Immature natural killer cell (primary cell): ENCODE data around the gene C11orf21. TPM values are rescaled to one million over a fixed set of nuclear protein-coding genes. Genes with fewer than 3 reads are reported as not detected.

Source experiments
- DNase-seq, 3 donors: peaks; one replicate each; pipeline ENCODE4 v3.0.0; 2022; ENCODE audit warnings: mixed read lengths in 1 of 3
- H3K27ac Mint-ChIP-seq, 6 donors: one replicate each; pipeline ENCODE4 v1.8.0; 2020; ENCODE audit warnings: mixed read lengths in 6 of 6, mild to moderate bottlenecking in 5 of 6, inconsistent platforms in 4 of 6, moderate library complexity in 3 of 6
- H3K27me3 Mint-ChIP-seq, 3 donors: one replicate each; pipeline ENCODE4 v1.8.0; 2020 to 2021; ENCODE audit warnings: low read depth in 3 of 3, mild to moderate bottlenecking in 3 of 3, mixed read lengths in 3 of 3, moderate library complexity in 3 of 3, inconsistent platforms in 1 of 3
- H3K36me3 Mint-ChIP-seq, 3 donors: one replicate each; pipeline ENCODE4 v1.8.0; 2020; ENCODE audit warnings: mixed read lengths in 3 of 3, inconsistent platforms in 2 of 3, mild to moderate bottlenecking in 2 of 3
- H3K4me1 Mint-ChIP-seq, 2 donors: one replicate each; pipeline ENCODE4 v1.8.0; 2020; ENCODE audit warnings: inconsistent platforms in 2 of 2, mild to moderate bottlenecking in 2 of 2, mixed read lengths in 2 of 2, moderate library complexity in 1 of 2
- H3K4me3 Mint-ChIP-seq, 5 donors: one replicate each; pipeline ENCODE4 v1.8.0; 2020; ENCODE audit warnings: mild to moderate bottlenecking in 5 of 5, mixed read lengths in 5 of 5, inconsistent platforms in 3 of 5, moderate library complexity in 3 of 5
- H3K9me3 Mint-ChIP-seq, 6 donors: one replicate each; pipeline ENCODE4 v1.8.0; 2020; ENCODE audit warnings: mild to moderate bottlenecking in 6 of 6, mixed read lengths in 6 of 6, inconsistent platforms in 4 of 6, moderate library complexity in 3 of 6
- polyA plus RNA-seq, 3 donors: library from polyadenylated mRNA; unstranded; fragments of 300-500 nt; fragmentation: Illumina TruSeq; gene quantifications; one replicate each; pipeline ENCODE4 v1.2.3, GENCODE V29; 2021

C11orf21 gene
- polyA plus RNA-seq, 3 donors from 2014 or later = 36.3 to 57.5 (median 36.6) TPM

DNA sequence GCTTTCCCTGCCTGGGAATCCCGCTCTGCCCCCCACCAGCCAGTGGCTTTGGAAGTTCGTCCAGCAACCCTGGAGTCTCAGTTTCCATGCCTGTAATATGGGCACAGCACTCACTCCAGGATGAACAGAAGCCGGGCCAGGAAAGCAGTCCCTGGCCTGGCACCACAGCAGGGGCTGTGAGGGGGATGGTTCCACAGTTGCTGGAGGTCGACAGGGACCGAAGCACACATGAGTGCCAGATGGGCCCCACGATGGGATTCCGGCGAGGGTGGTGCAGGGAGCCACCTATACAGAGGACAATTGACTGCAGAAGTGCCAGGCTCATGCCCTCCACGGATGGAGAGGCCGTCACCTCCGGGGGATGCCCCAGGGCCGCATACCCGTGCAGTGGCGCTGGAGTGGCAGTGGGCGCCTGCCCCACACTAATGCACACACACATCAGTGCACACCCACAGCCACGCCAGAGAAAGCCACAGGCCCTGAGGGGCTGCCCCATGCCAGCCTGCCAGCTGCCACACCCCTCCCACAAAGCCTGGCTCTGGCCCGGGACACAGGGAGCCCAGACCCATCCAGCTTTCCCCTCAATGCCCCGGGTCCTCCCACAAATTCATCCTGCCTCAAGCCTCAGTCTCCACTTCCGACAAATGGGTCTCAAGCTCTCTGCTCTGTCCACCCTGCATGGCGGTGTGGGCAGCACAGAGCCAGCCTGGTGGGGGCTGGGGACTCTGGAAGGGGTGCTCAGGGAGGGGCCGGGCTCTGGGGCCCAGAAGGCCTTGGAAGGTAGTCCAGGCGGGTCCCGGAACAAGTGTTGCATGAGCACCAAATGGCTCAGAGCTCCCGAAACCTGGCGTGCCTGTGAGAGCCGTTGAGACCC, 41.0 kb downstream of the C11orf21 start:
- no peak for DNase-seq
- H3K4me1 Mint-ChIP-seq = peaks cover 6 to 15% of the 10 kb centered on the region in 2 donors
- no peak overlapping the region for H3K4me3 Mint-ChIP-seq
- no peaks in the 10 kb centered on the region for H3K36me3 Mint-ChIP-seq
- H3K27ac Mint-ChIP-seq = no peak overlapping the region
- H3K27me3 Mint-ChIP-seq = peaks cover 0 to 9% (median 0%) of the 10 kb centered on the region in 3 donors
- H3K9me3 Mint-ChIP-seq = no peaks in the 10 kb centered on the region

DNA sequence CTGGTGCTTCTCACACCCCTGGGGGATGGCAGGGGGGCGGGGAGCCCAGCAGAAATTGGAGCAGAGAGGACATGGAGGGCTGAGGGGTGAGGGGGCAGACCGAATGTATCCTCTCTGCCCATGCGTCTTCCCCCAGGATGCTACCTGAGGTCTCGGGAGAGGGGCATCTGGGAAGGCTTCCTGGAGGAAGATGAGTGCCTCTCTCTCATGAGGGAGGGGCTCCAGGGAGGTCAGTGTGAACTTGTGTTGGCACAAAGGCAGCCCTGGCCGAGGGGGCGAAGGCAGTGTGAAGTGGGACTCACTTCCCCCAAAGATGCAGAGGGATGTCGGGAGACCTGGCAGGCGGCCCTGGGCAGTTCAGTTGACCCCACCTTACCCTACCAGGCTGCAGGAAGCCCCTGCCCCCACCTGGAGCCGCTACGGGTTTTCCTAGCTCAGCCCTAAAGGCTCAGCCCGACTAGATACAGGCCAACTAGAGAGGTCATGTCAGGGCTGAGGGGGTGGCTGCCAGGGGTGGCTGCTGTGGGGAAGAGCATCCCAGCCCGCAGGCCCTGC, 41.7 kb downstream of the C11orf21 start:
- no peak overlapping the region for H3K27ac Mint-ChIP-seq
- peaks cover 0 to 8% of the 10 kb centered on the region in 2 donors for H3K4me1 Mint-ChIP-seq
- H3K9me3 Mint-ChIP-seq = no peaks in the 10 kb centered on the region
- peaks cover 0 to under 1% (median 0%) of the 10 kb centered on the region in 3 donors for H3K36me3 Mint-ChIP-seq
- peaks cover 0 to 7% (median 0%) of the 10 kb centered on the region in 3 donors for H3K27me3 Mint-ChIP-seq
- DNase-seq = no peak
- H3K4me3 Mint-ChIP-seq = no peak overlapping the region

DNA sequence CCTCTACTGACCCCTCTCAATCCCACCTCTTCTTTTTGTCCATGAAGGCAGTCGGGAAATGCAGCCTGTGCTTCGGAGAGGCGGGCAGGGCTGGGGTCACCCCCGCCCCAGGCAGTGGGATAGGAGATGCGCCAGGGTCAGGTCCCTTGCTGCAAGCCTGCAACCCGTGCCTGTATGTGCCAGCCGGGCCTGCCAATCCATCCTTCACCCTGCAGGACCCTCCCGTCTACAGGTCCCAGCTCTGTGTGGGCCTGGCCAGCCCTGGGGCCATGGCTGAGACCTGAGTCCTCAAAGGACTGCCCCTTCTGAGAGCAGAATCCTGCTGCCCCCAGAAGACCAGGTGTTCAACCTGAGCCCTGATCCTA, 42.3 kb downstream of the C11orf21 start:
- H3K36me3 Mint-ChIP-seq = peaks cover 0 to 3% (median 0%) of the 10 kb centered on the region in 3 donors
- H3K4me1 Mint-ChIP-seq = peaks cover 0 to 2% of the 10 kb centered on the region in 2 donors
- peaks cover 0 to 7% (median 0%) of the 10 kb centered on the region in 3 donors for H3K27me3 Mint-ChIP-seq
- no peak for DNase-seq
- H3K4me3 Mint-ChIP-seq = no peak overlapping the region
- H3K9me3 Mint-ChIP-seq = no peaks in the 10 kb centered on the region
- H3K27ac Mint-ChIP-seq = no peak overlapping the region

DNA sequence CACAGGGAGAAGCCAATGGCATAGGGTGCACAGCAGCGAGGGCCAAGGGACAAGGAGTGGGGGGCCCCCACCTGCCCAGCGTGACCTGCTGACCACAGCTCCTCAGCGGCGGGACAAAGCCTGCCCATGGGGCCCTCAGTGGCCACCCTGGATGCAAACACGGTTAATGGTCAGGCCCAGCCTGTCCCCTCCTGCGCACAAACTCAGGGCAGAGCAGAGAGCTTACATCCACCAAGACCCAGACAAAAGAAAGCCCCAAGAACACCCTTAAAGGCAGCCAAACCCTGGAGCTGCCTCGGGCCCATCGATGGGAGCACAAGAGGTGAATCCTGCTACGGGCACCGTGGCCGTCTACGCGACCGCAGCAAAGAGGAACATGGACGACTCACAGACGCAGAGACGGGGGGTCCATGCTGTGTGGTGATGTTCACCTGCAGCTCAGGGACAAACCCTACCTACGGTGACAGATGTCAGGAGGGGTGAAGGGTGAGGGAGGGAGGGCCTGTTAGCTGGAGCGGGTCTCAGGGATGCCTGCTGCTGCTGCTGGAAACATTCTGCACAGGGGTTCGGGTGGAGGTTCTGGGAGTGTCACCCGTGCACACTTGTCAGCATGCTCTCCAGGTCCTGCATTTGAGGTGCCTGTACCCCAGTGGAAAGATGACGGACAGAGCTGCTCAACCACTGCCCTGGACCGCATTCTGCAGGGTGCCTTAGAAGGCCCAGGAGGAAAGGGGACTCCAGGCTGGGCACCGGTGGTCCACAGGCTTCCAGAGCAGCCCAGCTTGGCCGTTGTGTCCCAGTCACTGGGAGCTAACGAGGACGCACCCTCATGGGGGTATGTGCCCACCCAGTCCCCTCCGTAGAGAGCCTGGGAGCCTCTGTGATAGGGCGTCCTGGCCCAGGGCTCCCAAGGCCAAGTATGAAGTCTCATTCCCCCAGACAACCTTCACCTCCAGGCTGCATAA, 42.9 kb downstream of the C11orf21 start:
- H3K4me1 Mint-ChIP-seq = no peaks in the 10 kb centered on the region
- DNase-seq = no peak
- H3K9me3 Mint-ChIP-seq = no peaks in the 10 kb centered on the region
- peaks cover 0 to 3% (median 0%) of the 10 kb centered on the region in 3 donors for H3K36me3 Mint-ChIP-seq
- H3K27me3 Mint-ChIP-seq = peaks cover 0 to 7% (median 0%) of the 10 kb centered on the region in 3 donors
- no peak overlapping the region for H3K4me3 Mint-ChIP-seq
- H3K27ac Mint-ChIP-seq = no peak overlapping the region

DNA sequence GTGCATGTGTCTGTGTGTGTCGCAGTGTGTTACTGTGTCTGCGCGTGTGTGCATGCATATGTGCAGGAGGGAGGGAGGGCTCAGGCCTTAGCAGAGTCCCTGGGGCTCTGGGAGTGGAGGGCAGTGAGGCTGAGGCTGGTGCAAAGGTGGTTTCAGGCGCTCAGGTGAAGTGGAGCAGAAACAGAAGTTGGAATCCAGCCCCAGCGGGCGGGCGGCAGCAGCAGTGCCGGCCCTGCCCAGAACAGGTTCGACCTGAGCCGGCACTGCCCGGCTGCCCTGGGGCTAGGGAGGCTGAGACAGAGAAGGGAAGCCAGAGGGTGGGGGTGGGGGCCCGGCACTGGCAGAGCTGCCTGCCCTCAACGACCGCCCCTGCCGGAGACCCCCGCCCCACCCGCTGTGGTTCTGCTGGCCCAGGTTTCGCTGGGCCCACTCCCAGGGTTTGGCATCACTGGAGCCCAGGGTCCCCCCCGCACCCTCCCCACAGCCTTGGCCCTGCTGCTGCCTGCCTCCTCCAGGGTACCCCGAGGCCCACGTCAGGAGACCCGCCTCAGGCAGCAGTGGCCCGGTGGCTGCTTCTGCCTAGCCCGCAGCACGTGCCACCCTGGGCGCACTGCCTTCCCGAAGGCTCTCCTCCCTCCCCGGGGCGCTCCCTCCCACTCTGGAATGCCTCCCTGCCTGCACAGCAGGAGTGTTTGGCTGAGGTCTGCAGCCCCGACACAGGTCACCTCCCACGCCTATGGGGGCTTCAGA, 44.6 kb downstream of the C11orf21 start:
- Mint-ChIP-seq H3K27ac (no peak overlapping the region), H3K9me3 (no peaks in the 10 kb centered on the region), H3K36me3 (peaks cover 0 to 3% (median 0%) of the 10 kb centered on the region in 3 donors), H3K4me1 (no peaks in the 10 kb centered on the region), H3K27me3 (peaks cover 0 to 7% (median 0%) of the 10 kb centered on the region in 3 donors), H3K4me3 (no peak overlapping the region)
- DNase-seq = no peak

DNA sequence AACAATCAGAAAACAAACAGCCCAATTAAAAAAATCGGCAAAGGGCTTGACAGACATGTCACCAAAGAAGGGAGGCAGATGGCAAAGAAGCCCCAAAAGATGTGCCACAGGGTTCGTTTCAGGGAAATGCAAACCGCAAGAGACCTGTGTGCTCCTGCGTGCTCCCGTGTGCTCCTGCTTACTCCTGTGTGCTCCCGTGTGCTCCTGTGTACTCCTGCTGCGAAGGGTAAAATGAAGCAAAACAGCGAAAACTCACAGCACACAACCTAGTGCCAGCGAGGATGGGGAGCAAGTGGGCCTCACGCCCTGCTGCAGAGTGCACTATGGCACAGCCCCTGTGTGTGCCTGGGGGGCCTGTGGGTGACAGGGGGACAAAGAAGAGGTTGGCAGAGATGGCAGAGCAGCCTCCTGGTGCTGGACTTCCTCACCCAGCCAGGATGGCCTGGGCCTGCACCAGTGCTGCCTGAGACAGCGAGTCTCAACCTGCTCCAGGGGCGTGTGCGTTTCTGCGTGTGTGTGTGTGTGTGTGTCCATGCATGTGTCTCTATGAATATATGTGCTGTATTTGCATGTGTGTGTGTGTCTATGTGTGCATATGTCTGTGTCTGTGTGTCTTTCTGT, 45.3 kb downstream of the C11orf21 start:
- Mint-ChIP-seq H3K27ac (no peak overlapping the region), H3K36me3 (peaks cover 0 to 3% (median 0%) of the 10 kb centered on the region in 3 donors), H3K9me3 (no peaks in the 10 kb centered on the region), H3K4me3 (no peak overlapping the region), H3K27me3 (peaks cover 0 to 6% (median 0%) of the 10 kb centered on the region in 3 donors), H3K4me1 (no peaks in the 10 kb centered on the region)
- no peak for DNase-seq

DNA sequence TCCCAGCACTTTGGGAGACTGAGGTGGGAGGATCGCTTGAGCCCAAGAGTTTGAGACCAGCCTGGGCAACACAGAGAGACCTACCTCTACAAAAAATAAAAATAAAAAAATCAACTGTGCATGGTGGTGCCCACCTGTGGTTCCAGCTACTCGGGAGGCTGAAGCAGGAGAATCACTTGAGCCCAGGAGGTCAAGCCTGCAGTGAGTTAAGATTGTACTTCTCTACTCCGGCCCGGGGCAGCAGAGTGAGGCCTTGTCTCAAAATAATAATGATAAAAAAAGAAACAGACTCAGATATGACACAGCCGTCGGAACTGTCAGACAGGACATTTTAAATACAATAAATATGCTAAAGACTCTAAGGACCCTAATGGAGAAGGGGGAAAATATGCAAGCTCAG, 49.7 kb downstream of the C11orf21 start:
- Mint-ChIP-seq H3K27ac (no peak overlapping the region), H3K4me1 (no peaks in the 10 kb centered on the region), H3K4me3 (no peak overlapping the region), H3K9me3 (no peaks in the 10 kb centered on the region), H3K36me3 (peaks cover 0 to 3% (median 0%) of the 10 kb centered on the region in 3 donors), H3K27me3 (peaks cover 0 to 2% (median 0%) of the 10 kb centered on the region in 3 donors)
- no peak for DNase-seq

DNA sequence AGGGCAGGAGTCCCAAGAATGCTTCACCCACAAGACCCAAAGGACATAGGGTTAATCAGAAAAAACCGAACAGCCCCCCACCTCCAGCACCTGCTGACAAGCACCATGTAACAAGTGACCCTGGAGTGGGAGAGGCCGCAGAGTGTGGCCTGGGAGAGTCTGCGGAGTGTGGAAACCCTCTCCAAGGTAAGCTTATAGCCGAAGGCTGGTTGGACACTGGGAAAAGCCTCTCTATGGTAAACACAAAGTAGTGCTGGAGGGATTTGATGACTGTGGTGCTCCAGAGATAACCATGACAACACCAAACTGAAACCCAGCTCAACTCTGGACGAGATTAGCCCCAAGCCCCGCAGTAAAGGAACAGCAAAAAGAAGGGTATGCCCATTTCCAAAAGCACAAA, 50.6 kb downstream of the C11orf21 start:
- no peak overlapping the region for H3K4me3 Mint-ChIP-seq
- no peak for DNase-seq

DNA sequence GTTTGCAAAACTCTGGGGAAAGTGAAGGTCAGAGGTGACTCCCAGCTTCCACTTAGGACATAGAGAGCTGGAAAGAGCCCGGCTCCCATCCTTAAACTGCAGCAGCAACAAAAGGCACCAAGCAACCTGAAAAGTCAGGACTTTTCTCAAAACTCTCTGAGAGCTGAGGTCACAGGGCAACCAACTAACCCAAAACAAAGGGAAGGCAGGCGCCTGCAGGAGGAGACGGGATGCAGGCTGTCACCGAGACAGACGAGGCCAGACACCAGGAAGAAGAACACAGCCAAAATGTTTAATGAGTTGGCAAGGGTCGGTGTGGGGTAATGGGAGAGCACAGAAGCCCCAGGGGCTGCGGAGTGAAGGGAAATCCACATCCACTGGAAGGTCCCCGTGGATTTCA, 51.2 kb downstream of the C11orf21 start:
- peak overlapping the region in 1 of 6 donors; percentile 48 for H3K27ac Mint-ChIP-seq
- H3K4me3 Mint-ChIP-seq = no peak overlapping the region
- peaks cover 0 to 3% (median 0%) of the 10 kb centered on the region in 3 donors for H3K36me3 Mint-ChIP-seq
- no peak for DNase-seq
- H3K27me3 Mint-ChIP-seq = peaks cover 0 to 2% (median 0%) of the 10 kb centered on the region in 3 donors
- no peaks in the 10 kb centered on the region for H3K4me1 Mint-ChIP-seq
- no peaks in the 10 kb centered on the region for H3K9me3 Mint-ChIP-seq

More for the DNA sequence above, 50.6 kb downstream of the C11orf21 start:
- H3K4me1 Mint-ChIP-seq = no peaks in the 10 kb centered on the region
- H3K36me3 Mint-ChIP-seq = peaks cover 0 to 3% (median 0%) of the 10 kb centered on the region in 3 donors
- no peaks in the 10 kb centered on the region for H3K9me3 Mint-ChIP-seq
- H3K27me3 Mint-ChIP-seq = peaks cover 0 to 2% (median 0%) of the 10 kb centered on the region in 3 donors
- H3K27ac Mint-ChIP-seq = peak overlapping the region in 1 of 6 donors; percentile 40

DNA sequence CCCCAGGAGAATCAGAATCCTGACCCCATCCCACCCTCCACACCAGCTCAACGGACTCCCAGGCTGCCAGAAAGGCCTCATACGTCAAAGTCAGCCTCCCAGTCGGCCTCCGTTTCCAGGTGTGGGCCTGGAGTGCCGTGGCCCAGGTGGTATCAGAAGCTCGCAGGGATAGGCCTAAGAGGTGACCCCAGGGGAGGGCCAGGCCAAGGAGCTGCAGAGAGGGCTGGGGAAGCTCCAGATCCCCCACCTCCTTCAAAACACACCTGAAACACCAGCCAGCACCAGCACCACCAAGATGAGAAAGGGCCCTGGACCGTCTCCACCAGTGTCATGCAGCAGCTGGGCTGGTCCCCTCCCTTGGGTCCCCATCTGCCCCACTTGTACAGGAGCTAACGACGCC, 51.7 kb downstream of the C11orf21 start:
- H3K4me3 Mint-ChIP-seq = no peak overlapping the region
- H3K4me1 Mint-ChIP-seq = no peaks in the 10 kb centered on the region
- peaks cover 0 to 2% (median 1%) of the 10 kb centered on the region in 3 donors for H3K27me3 Mint-ChIP-seq
- peaks cover 0 to 3% (median 0%) of the 10 kb centered on the region in 3 donors for H3K36me3 Mint-ChIP-seq
- no peak overlapping the region for H3K27ac Mint-ChIP-seq
- DNase-seq = no peak
- no peaks in the 10 kb centered on the region for H3K9me3 Mint-ChIP-seq

DNA sequence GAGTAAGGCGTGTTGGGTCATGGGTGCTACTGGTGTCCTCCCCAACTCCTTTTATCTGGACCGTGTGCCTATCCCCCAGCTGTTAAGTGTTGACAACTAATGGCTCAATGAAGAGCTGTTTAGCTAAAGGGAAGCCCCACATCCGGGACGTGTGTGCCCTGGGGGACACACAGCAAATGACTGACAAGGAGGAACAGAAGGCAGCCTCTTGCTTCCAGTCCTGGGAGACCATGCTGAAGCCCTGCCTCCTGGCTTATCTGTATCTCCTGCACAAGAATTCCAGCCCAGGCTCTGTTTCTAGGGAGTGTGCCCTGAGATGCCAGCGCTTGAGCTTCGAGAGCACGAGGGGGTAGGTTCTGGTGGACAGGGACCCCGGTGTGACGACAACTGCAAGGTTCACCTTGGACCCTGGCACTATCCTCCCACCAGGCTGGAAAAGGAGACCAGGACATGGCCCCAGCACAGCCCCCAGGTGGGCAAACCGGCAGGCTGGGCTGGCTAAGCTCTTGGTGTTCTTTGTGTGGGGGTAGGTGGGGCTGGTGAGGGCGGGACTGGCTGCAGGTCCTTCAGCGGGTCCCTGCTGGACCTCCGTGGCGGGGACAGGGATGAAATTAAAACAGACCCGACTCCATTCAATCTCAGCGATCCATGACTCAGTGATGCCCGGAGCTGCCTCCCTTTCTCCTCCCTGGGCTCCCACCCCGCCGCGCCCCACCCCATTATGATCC, 52.4 kb downstream of the C11orf21 start:
- DNase-seq = no peak
- H3K36me3 Mint-ChIP-seq = peaks cover 0 to 3% (median 0%) of the 10 kb centered on the region in 3 donors
- no peak overlapping the region for H3K4me3 Mint-ChIP-seq
- H3K4me1 Mint-ChIP-seq = no peaks in the 10 kb centered on the region
- H3K9me3 Mint-ChIP-seq = peaks cover 0 to 1% (median 0%) of the 10 kb centered on the region in 6 donors
- H3K27me3 Mint-ChIP-seq = peaks cover 0 to 4% (median 1%) of the 10 kb centered on the region in 3 donors
- H3K27ac Mint-ChIP-seq = no peak overlapping the region

DNA sequence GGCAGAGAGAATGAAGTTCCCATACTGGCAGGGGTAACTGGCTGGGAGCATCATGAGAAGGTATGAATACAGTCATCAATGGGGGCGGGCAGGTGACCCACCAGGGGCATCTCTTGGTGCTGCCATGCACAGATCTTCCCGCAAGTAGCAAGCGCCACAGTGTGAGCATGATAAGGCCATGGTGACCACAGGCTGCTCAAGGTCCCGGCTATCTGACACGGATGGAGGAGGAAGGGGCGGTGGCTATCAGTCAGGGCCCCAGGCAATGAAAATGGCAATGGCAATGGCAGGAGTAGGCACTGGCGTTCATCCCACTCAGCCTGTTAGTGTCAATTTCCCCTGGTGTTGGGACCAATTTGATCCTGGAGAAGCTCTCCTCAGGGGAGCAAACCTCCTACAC, 53.0 kb downstream of the C11orf21 start:
- no peak for DNase-seq
- no peaks in the 10 kb centered on the region for H3K4me1 Mint-ChIP-seq
- H3K27me3 Mint-ChIP-seq = peaks cover 0 to 4% (median 1%) of the 10 kb centered on the region in 3 donors
- H3K4me3 Mint-ChIP-seq = no peak overlapping the region
- peaks cover 0 to 3% (median 0%) of the 10 kb centered on the region in 6 donors for H3K9me3 Mint-ChIP-seq
- peaks cover 0 to 4% (median 0%) of the 10 kb centered on the region in 3 donors for H3K36me3 Mint-ChIP-seq
- H3K27ac Mint-ChIP-seq = peak overlapping the region in 1 of 6 donors; percentile 19
